Urothelium cell line (cell line): Measurements from ENCODE around the gene CREB3L1.
A peak's percentile ranks its signal among the peaks of the same experiment; 100 is the strongest.

Experiments
- DNase-seq: peaks from one replicate; pipeline ENCODE4 v3.0.0; 2011; ENCODE audit warnings: low spot score, mixed read lengths
- FAIRE-seq: peaks from 2 replicates; lab custom pipeline; 2011; peaks lifted over from hg19 to GRCh38; lab: Jason Lieb, UNC

The CREB3L1 gene

GRCh38 chr11:46271875-46272815 is 5.3 kb upstream of the CREB3L1 start:
- DNase-seq: no peak
- no peak for FAIRE-seq

GRCh38 chr11:46272816-46273427 is 4.5 kb upstream of the CREB3L1 start:
- no peak for FAIRE-seq
- peak; percentile 75 for DNase-seq

GRCh38 chr11:46273511-46274205 is 3.8 kb upstream of the CREB3L1 start:
- FAIRE-seq: no peak
- no peak for DNase-seq

GRCh38 chr11:46275964-46276641 is 1.4 kb upstream of the CREB3L1 start:
- no peak for DNase-seq

GRCh38 chr11:46277313-46277621 is 195 bp upstream of the CREB3L1 start:
- DNase-seq (no peak), FAIRE-seq (no peak)

More at GRCh38 chr11:46275964-46276641, 1.4 kb upstream of the CREB3L1 start:
- FAIRE-seq: no peak

GRCh38 chr11:46278387-46279125 is 1.1 kb downstream of the CREB3L1 start:
- FAIRE-seq: no peak
- DNase-seq: peak; percentile 58

GRCh38 chr11:46279126-46280099 is 2.0 kb downstream of the CREB3L1 start:
- DNase-seq (no peak), FAIRE-seq (no peak)

- FAIRE-seq (no peak), DNase-seq (no peak)
Measured at GRCh38 chr11:46280706-46281105, 3.2 kb downstream of the CREB3L1 start.

- FAIRE-seq (no peak), DNase-seq (no peak)
Measured at GRCh38 chr11:46281371-46281831, 3.9 kb downstream of the CREB3L1 start.

GRCh38 chr11:46285173-46285572 is 7.7 kb downstream of the CREB3L1 start:
- FAIRE-seq: no peak
- DNase-seq: no peak

GRCh38 chr11:46285594-46286033 is 8.2 kb downstream of the CREB3L1 start:
- DNase-seq: no peak
- no peak for FAIRE-seq

GRCh38 chr11:46286789-46287188 is 9.3 kb downstream of the CREB3L1 start:
- no peak for DNase-seq
- FAIRE-seq: no peak

GRCh38 chr11:46288451-46288850 is 11.0 kb downstream of the CREB3L1 start:
- FAIRE-seq: no peak
- DNase-seq: no peak

GRCh38 chr11:46290011-46290410 is 12.5 kb downstream of the CREB3L1 start:
- no peak for DNase-seq
- no peak for FAIRE-seq

- DNase-seq (peak; percentile 92), FAIRE-seq (no peak)
Measured at GRCh38 chr11:46290598-46291309, 13.3 kb downstream of the CREB3L1 start.

GRCh38 chr11:46291441-46292150 is 14.1 kb downstream of the CREB3L1 start:
- no peak for DNase-seq
- no peak for FAIRE-seq

- DNase-seq: no peak
- FAIRE-seq: no peak
Measured at GRCh38 chr11:46293066-46293465, 15.6 kb downstream of the CREB3L1 start.

- DNase-seq (no peak), FAIRE-seq (no peak)
Measured at GRCh38 chr11:46293641-46294103, 16.2 kb downstream of the CREB3L1 start.
